SK-N-SH (cell line): Measurements from ENCODE around the gene ARPC4.

Experiments used
- CTCF ChIP-seq: fragments of 200-600 bp; sonication (generic); IDR thresholded peaks from 2 replicates; pipeline ENCODE4 v1.6.1; 2017; ENCODE audit warnings: antibody characterized with exemption, mild to moderate bottlenecking, moderate library complexity
- FOXJ3 ChIP-seq: sonication (generic); formaldehyde crosslinking; IDR thresholded peaks from 2 replicates; pipeline ENCODE4 v1.5.1; 2020; ENCODE audit warnings: mild to moderate bottlenecking, missing genetic modification reagents
- RCOR1 ChIP-seq: fragments of 150-350 bp; IDR thresholded peaks from 2 replicates; pipeline ENCODE4 v1.6.1; 2017; ENCODE audit warnings: antibody characterized with exemption, low read length
- REST ChIP-seq: IDR thresholded peaks from 2 replicates; pipeline ENCODE4 v1.6.1; 2012; ENCODE audit warnings: mild to moderate bottlenecking, low read depth, low read length, moderate library complexity
- SIN3A ChIP-seq: IDR thresholded peaks from 2 replicates; pipeline ENCODE4 v1.6.1; 2012; ENCODE audit warnings: low read depth, mild to moderate bottlenecking, low read length, moderate library complexity, borderline replicate concordance

- no peak for TF ChIP-seq REST
- TF ChIP-seq SIN3A, result no peak
- TF ChIP-seq FOXJ3, result no peak
- no peak for TF ChIP-seq CTCF
- TF ChIP-seq RCOR1, result no peak
Measured at GRCh38 chr3:9791790-9792404, 985 bp upstream of the ARPC4 start.
